HG02840 (cell line): ENCODE results near the gene HERC4.
"Not testable (repeated sequence)": the region's sequence is repeated elsewhere in the genome, so short reads cannot be mapped to it uniquely, and the experiment has no call there.

Experiments used
- ATAC-seq: cut with Tn5 transposase; IDR thresholded peaks from one replicate; pipeline ENCODE4 v1.9.1; 2021; ENCODE audit warnings: mild to moderate bottlenecking, moderate library complexity, moderate number of reproducible peaks; ENCODE audit not compliant: unreplicated experiment, low FRiP score

The HERC4 gene

GRCh38 chr10:68095153-68095552, 20.1 kb upstream of the HERC4 start:
- no peak for ATAC-seq

GRCh38 chr10:68092512-68092911, 17.4 kb upstream of the HERC4 start:
- ATAC-seq = no peak

GRCh38 chr10:68090586-68090985, 15.5 kb upstream of the HERC4 start:
- no peak for ATAC-seq

- ATAC-seq = no peak
These were observed 13.7 kb upstream of the HERC4 start for GRCh38 chr10:68088740-68089139.

GRCh38 chr10:68087685-68088401, 12.8 kb upstream of the HERC4 start:
- no peak for ATAC-seq

- ATAC-seq = no peak
These were observed 12.0 kb upstream of the HERC4 start for GRCh38 chr10:68086910-68087684.

GRCh38 chr10:68086011-68086410, 10.9 kb upstream of the HERC4 start:
- no peak for ATAC-seq

- no peak for ATAC-seq
These were observed 9.4 kb upstream of the HERC4 start for GRCh38 chr10:68084469-68084868.

GRCh38 chr10:68083953-68084352, 8.9 kb upstream of the HERC4 start:
- ATAC-seq = no peak

GRCh38 chr10:68082872-68083271, 7.8 kb upstream of the HERC4 start:
- no peak for ATAC-seq

GRCh38 chr10:68081916-68082315, 6.8 kb upstream of the HERC4 start:
- no peak for ATAC-seq

GRCh38 chr10:68080853-68081431, 5.9 kb upstream of the HERC4 start:
- ATAC-seq = no peak

- no peak for ATAC-seq
These were observed 4.4 kb upstream of the HERC4 start for GRCh38 chr10:68079434-68079833.

GRCh38 chr10:68077026-68077425, 1.9 kb upstream of the HERC4 start:
- ATAC-seq = no peak

- ATAC-seq = not testable (repeated sequence)
These were observed 998 bp upstream of the HERC4 start for GRCh38 chr10:68076081-68076480.

GRCh38 chr10:68075550-68076004, 494 bp upstream of the HERC4 start:
- ATAC-seq = no peak

GRCh38 chr10:68074031-68074774, 880 bp downstream of the HERC4 start:
- ATAC-seq = no peak

GRCh38 chr10:68073631-68074030, 1.5 kb downstream of the HERC4 start:
- ATAC-seq = no peak

- ATAC-seq = no peak
These were observed 7.6 kb downstream of the HERC4 start for GRCh38 chr10:68067508-68067907.

GRCh38 chr10:68067029-68067428, 8.1 kb downstream of the HERC4 start:
- ATAC-seq = no peak

GRCh38 chr10:68053553-68053952, 21.5 kb downstream of the HERC4 start:
- ATAC-seq = no peak
